ENCODE measurements around the gene ARPC5.

ARPC5 gene

DNA sequence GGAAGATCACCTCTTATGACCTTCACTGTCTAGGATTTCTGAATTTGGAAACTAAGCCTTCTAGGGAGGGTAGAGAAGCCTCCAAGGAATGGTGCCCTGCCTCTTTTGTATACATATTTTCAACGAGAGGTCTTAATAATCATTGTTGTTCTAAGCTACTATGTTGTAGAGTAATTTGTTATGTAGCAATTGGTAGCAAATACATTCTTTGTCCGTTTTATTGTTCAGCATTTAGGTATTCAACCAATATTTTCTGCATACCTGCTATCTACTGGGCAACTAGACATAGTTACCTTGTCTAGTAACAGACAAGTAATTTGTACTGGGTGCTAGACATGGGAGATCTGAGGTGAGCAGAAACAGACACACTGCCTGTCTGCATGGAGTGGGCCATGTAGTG, 24.6 kb downstream of the ARPC5 start:
- no peak for DNase-seq (ENCODE audit: low read depth)
- TF ChIP-seq POLR2A (IDR thresholded peaks at IDR 0.05; ENCODE audit: extremely low read depth, insufficient read length), result no peak
- TF ChIP-seq MYC (IDR thresholded peaks at IDR 0.05; ENCODE audit: low read depth, low read length), result no peak
- TF ChIP-seq, protein P1, sequence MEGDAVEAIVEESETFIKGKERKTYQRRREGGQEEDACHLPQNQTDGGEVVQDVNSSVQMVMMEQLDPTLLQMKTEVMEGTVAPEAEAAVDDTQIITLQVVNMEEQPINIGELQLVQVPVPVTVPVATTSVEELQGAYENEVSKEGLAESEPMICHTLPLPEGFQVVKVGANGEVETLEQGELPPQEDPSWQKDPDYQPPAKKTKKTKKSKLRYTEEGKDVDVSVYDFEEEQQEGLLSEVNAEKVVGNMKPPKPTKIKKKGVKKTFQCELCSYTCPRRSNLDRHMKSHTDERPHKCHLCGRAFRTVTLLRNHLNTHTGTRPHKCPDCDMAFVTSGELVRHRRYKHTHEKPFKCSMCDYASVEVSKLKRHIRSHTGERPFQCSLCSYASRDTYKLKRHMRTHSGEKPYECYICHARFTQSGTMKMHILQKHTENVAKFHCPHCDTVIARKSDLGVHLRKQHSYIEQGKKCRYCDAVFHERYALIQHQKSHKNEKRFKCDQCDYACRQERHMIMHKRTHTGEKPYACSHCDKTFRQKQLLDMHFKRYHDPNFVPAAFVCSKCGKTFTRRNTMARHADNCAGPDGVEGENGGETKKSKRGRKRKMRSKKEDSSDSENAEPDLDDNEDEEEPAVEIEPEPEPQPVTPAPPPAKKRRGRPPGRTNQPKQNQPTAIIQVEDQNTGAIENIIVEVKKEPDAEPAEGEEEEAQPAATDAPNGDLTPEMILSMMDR (IDR thresholded peaks at IDR 0.05; ENCODE audit: low read depth, low read length), result no peak
- TF ChIP-seq, protein P2, sequence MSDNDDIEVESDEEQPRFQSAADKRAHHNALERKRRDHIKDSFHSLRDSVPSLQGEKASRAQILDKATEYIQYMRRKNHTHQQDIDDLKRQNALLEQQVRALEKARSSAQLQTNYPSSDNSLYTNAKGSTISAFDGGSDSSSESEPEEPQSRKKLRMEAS (IDR thresholded peaks at IDR 0.05; ENCODE audit: low read depth, low read length), result no peak
- H3K4me3 ChIP-seq (ENCODE audit: low read depth, low read length), result no peak overlapping the region

DNA sequence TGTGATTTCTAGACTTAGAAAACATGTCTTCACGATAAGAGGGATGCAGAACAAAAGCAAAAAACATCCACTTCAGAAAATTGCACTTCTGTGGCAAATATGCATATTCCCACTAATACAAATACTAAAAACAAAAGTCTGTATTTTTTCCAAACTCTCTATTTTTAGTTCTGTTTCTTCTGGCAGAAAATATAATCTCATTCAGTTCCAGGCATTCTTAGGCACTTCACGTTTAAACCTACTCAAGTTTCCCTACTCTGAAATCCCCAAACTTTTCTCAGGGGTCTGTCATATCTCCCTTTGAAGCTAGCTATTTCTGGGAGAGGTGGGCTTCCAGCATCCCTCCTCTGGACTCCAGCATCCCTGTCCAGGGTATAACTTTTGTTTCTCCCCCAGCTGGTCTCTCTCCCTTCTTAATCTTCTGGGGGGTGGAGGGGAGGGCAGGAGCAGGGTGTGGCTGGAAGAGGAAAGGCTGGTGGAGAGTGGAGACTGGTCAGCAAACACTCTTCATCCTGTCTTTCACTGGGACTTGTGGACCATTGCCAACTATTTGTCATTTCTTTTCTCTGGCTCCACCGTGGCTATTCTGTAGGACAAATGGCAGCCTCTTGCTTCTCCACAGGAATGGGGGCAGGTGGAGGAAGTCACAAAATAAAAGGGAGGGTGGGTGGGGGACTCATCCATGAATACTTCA, 25.7 kb downstream of the ARPC5 start:
- TF ChIP-seq, protein P1 (IDR thresholded peaks at IDR 0.05; ENCODE audit: low read depth, low read length), result no peak
- TF ChIP-seq, protein P2 (IDR thresholded peaks at IDR 0.05; ENCODE audit: low read depth, low read length), result no peak
- TF ChIP-seq MYC (IDR thresholded peaks at IDR 0.05; ENCODE audit: low read depth, low read length), result no peak
- no peak for DNase-seq (ENCODE audit: low read depth)

DNA sequence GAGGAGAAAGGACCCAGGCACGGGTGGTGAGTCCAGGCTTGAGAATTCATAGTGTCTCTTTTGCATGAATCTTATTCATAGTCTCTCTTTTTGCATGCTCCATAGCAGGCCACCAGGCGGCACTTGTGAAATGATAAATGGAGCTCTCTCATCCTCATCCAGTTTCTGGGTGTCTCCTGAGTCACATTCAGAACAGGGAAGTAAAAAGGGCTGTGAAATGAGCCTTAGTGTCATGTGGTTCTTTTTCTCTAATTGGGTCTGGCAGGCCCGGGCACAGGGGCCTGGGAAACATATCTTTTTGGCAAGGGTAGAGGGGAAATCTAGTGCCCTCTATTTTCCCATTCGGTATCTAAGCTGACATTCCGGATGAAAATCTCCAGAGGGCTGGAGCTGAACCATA, 26.3 kb downstream of the ARPC5 start:
- TF ChIP-seq, protein P1 (IDR thresholded peaks at IDR 0.05; ENCODE audit: low read depth, low read length), result peak; percentile 36
- TF ChIP-seq, protein P2 (IDR thresholded peaks at IDR 0.05; ENCODE audit: low read depth, low read length), result 0 out of 2 replicates have a peak, but pooled peaks have one; percentile 47
- no peak for TF ChIP-seq MYC (IDR thresholded peaks at IDR 0.05; ENCODE audit: low read depth, low read length)
- TF ChIP-seq POLR2A (IDR thresholded peaks at IDR 0.05; ENCODE audit: extremely low read depth, insufficient read length), result no peak
- no peak overlapping the region for H3K4me3 ChIP-seq (ENCODE audit: low read depth, low read length)
- DNase-seq (ENCODE audit: low read depth), result peak; percentile 79

More for the DNA sequence above, 25.7 kb downstream of the ARPC5 start:
- H3K4me3 ChIP-seq (ENCODE audit: low read depth, low read length), result no peak overlapping the region

DNA sequence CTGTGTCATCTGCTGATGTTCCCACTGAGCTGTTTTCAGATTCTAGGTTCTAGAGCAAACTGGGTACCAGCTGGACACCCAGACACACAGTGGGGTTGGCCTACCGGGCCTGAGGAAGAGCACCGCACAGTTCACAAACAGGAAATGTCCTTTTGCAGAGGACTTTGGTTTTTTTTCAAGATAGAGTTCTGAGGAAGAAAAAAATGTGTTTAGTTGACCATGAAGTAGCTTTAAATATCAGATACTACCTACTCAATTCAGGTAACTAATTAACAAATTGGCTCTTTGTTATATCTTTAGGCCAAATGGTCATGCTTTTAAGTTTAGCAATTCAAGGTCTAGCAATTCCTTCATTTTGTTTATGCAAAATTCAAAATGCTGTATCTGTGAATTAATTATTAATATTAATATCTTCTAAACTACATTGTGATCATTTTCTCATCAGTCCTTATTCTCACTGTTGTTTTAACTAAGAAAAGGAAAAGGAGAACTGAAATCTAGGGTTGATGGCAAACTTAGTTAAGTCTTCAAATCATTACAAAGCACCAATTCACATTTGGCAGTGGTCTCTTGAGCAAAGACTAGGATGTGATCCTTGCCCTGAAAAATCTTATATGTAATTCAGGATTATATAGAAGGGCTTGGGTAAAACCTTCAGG, 28.1 kb downstream of the ARPC5 start:
- TF ChIP-seq, protein P2 (IDR thresholded peaks at IDR 0.05; ENCODE audit: low read depth, low read length), result no peak
- TF ChIP-seq, protein P1 (IDR thresholded peaks at IDR 0.05; ENCODE audit: low read depth, low read length), result no peak
- DNase-seq (ENCODE audit: low read depth), result no peak
- H3K4me3 ChIP-seq (ENCODE audit: low read depth, low read length), result no peak overlapping the region

DNA sequence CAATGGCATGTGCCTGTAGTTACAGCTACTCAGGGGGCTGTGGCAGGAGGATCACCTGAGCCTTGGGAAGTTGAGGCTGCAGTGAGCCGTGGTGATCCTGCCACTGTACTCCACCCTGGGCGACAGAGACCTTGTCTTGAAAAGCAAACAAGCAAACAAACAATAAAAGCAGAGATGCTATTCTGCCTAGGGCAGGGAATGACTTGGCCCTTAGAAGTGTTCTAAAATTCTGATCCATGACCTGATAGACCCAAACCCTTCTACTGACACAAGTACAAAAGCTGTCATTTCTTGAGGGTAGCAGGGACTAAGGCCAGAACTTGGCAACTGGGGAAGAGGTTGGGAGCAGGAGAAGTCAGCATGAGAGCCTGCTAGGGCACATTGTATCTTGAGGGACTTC, 29.7 kb downstream of the ARPC5 start:
- no peak overlapping the region for H3K4me3 ChIP-seq (ENCODE audit: low read depth, low read length)
- TF ChIP-seq MYC (IDR thresholded peaks at IDR 0.05; ENCODE audit: low read depth, low read length) (no peak), POLR2A (IDR thresholded peaks at IDR 0.05; ENCODE audit: extremely low read depth, insufficient read length) (no peak)
- TF ChIP-seq, protein P2 (IDR thresholded peaks at IDR 0.05; ENCODE audit: low read depth, low read length), result no peak
- TF ChIP-seq, protein P1 (IDR thresholded peaks at IDR 0.05; ENCODE audit: low read depth, low read length), result no peak
- DNase-seq (ENCODE audit: low read depth), result no peak
